GM23338 (cell line): Measurements from ENCODE around the gene STAT1. TPM values are rescaled to one million over a fixed set of nuclear protein-coding genes. Genes with fewer than 3 reads are reported as not detected.

Source experiments
- ATAC-seq: fragments of 200-7000 bp; cut with Tn5 transposase; 3 replicates; pipeline ENCODE4 v1.9.1; 2020
- DNase-seq: peaks from one replicate; pipeline ENCODE4 v3.0.0-alpha.2; 2015; ENCODE audit warnings: low spot score
- H2AFZ ChIP-seq: fragments of 200-600 bp; sonication (generic); 2 replicates; pipeline ENCODE4 v1.8.0; 2016; ENCODE audit warnings: antibody characterized with exemption, mild to moderate bottlenecking, moderate library complexity
- H3F3A ChIP-seq: fragments of 200-600 bp; sonication (generic); replicated peaks from 2 replicates; pipeline ENCODE4 v1.8.0; 2017; ENCODE audit warnings: antibody characterized with exemption, mixed run types, low read depth
- H3K27ac ChIP-seq: fragments of 200-600 bp; sonication (generic); 2 replicates; pipeline ENCODE4 v1.6.1; 2016; ENCODE audit warnings: low read depth
- H3K27me3 ChIP-seq: fragments of 200-600 bp; sonication (generic); 2 replicates; pipeline ENCODE4 v1.8.0; 2016; ENCODE audit warnings: mild to moderate bottlenecking, mixed run types, moderate library complexity; ENCODE audit not compliant: insufficient read depth
- H3K36me3 ChIP-seq: fragments of 200-600 bp; sonication (generic); 2 replicates; pipeline ENCODE4 v1.8.0; 2016; ENCODE audit warnings: mild to moderate bottlenecking; ENCODE audit not compliant: insufficient read depth
- H3K4me1 ChIP-seq: fragments of 200-600 bp; sonication (generic); 2 replicates; pipeline ENCODE4 v1.8.0; 2016; ENCODE audit warnings: mild to moderate bottlenecking, moderate library complexity; ENCODE audit not compliant: insufficient read depth
- H3K4me2 ChIP-seq: fragments of 200-600 bp; sonication (generic); 2 replicates; pipeline ENCODE4 v1.7.1; 2017; ENCODE audit warnings: mixed run types
- H3K4me3 ChIP-seq: fragments of 200-600 bp; sonication (generic); 2 replicates; pipeline ENCODE4 v1.6.1; 2016; ENCODE audit warnings: mixed run types
- H3K79me2 ChIP-seq: fragments of 200-600 bp; sonication (generic); replicated peaks from 2 replicates; pipeline ENCODE4 v1.8.0; 2017; ENCODE audit warnings: mild to moderate bottlenecking; ENCODE audit not compliant: insufficient read depth
- H3K9me2 ChIP-seq: fragments of 200-600 bp; sonication (generic); 2 replicates; pipeline ENCODE4 v1.8.0; 2017; ENCODE audit not compliant: insufficient read depth
- H4K20me1 ChIP-seq: fragments of 200-600 bp; sonication (generic); replicated peaks from 2 replicates; pipeline ENCODE4 v1.8.0; 2017; ENCODE audit warnings: mild to moderate bottlenecking; ENCODE audit not compliant: insufficient read depth
- H3K27ac Mint-ChIP-seq: 2 replicates; pipeline ENCODE4 v1.8.0; 2020; ENCODE audit warnings: inconsistent platforms, mild to moderate bottlenecking, moderate library complexity, mixed read lengths
- H3K27me3 Mint-ChIP-seq: 3 replicates; pipeline ENCODE4 v1.8.0; 2022; ENCODE audit warnings: low read depth, mild to moderate bottlenecking, moderate library complexity, mixed read lengths, inconsistent platforms; ENCODE audit not compliant: insufficient read depth, poor library complexity
- H3K36me3 Mint-ChIP-seq: 3 replicates; pipeline ENCODE4 v1.8.0; 2021; ENCODE audit warnings: low read depth, mild to moderate bottlenecking, inconsistent platforms, moderate library complexity, mixed read lengths
- H3K4me1 Mint-ChIP-seq: 3 replicates; pipeline ENCODE4 v1.8.0; 2020; ENCODE audit warnings: mild to moderate bottlenecking, inconsistent platforms, mixed read lengths
- H3K4me3 Mint-ChIP-seq: 3 replicates; pipeline ENCODE4 v1.8.0; 2021; ENCODE audit warnings: moderate library complexity, mild to moderate bottlenecking, inconsistent platforms, mixed read lengths
- H3K9me3 Mint-ChIP-seq: 3 replicates; pipeline ENCODE4 v1.8.0; 2020; ENCODE audit warnings: moderate library complexity, mild to moderate bottlenecking, inconsistent platforms, mixed read lengths
- CREB1 ChIP-seq: fragments of 250-450 bp; sonication (Bioruptor Pico); IDR thresholded peaks from 2 replicates; pipeline ENCODE4 v1.5.0; 2020; ENCODE audit warnings: low read depth, mild to moderate bottlenecking, moderate library complexity
- EZH2 ChIP-seq: fragments of 200-600 bp; sonication (generic); IDR thresholded peaks from one replicate; pipeline ENCODE4 v1.8.0; 2017; ENCODE audit warnings: antibody characterized with exemption, mild to moderate bottlenecking, low read depth; ENCODE audit not compliant: unreplicated experiment
- EZH2phosphoT487 ChIP-seq: fragments of 200-600 bp; sonication (generic); IDR thresholded peaks from one replicate; pipeline ENCODE4 v1.8.1; 2018; ENCODE audit warnings: antibody characterized with exemption; ENCODE audit not compliant: unreplicated experiment
- JUNB ChIP-seq: IDR thresholded peaks from one replicate; pipeline ENCODE4 v1.6.1; 2016; ENCODE audit warnings: antibody characterized with exemption; ENCODE audit not compliant: unreplicated experiment
- NANOG ChIP-seq: IDR thresholded peaks from 2 replicates; pipeline ENCODE4 v1.6.1; 2016; ENCODE audit warnings: antibody characterized with exemption, borderline replicate concordance
- POLR2AphosphoS5 ChIP-seq: IDR thresholded peaks from 2 replicates; pipeline ENCODE4 v1.6.1; 2016; ENCODE audit warnings: antibody characterized with exemption, low read depth
- ZNF114 ChIP-seq: fragments of 250-450 bp; sonication (Bioruptor Pico); IDR thresholded peaks from 2 replicates; pipeline ENCODE4 v1.5.0; 2020; ENCODE audit warnings: mild to moderate bottlenecking, moderate library complexity
- ZNF331 ChIP-seq: fragments of 250-450 bp; sonication (Bioruptor Pico); IDR thresholded peaks from 2 replicates; pipeline ENCODE4 v1.5.0; 2020; ENCODE audit warnings: low read depth, mild to moderate bottlenecking, moderate library complexity
- ZNF462 ChIP-seq: fragments of 250-450 bp; sonication (Bioruptor Pico); IDR thresholded peaks from 2 replicates; pipeline ENCODE4 v1.5.0; 2020; ENCODE audit warnings: mild to moderate bottlenecking, moderate library complexity
- polyA plus RNA-seq: library from polyadenylated mRNA; unstranded; fragments of >200 nt; fragmentation: Nextera tagmentation; extraction: Ambion mirVana; gene quantifications from 2 replicates; pipeline ENCODE4 v1.2.1, GENCODE V29; 2016
- total RNA-seq: library from RNA; depleted of rRNA; stranded (reverse); fragments of >200 nt; shearing (Covaris generic); gene quantifications from 2 replicates; pipeline ENCODE4 v1.2.3, GENCODE V29; 2014
- TF ChIP-seq, protein P1 (sequence below): IDR thresholded peaks from one replicate; pipeline ENCODE4 v1.6.1; 2018; ENCODE audit warnings: antibody characterized with exemption; ENCODE audit not compliant: unreplicated experiment

Gene STAT1
- total and polyA plus RNA-seq, 2 experiments from 2014 or later, result 15.1 to 47.4 TPM

GRCh38 chr2:190978389-190979053, 35.5 kb downstream of the STAT1 start:
- Mint-ChIP-seq H3K36me3 (peaks cover 89% of the 10 kb centered on the region), H3K4me3 (no peak overlapping the region), H3K27me3 (peaks cover 5% of the 10 kb centered on the region), H3K27ac (no peak overlapping the region), H3K4me1 (no peaks in the 10 kb centered on the region; the same call in 2 of the 3 replicates), H3K9me3 (no peaks in the 10 kb centered on the region; the same call in 2 of the 3 replicates)
- no peaks in the 10 kb centered on the region for H3K27me3 ChIP-seq
- DNase-seq (no peak), ATAC-seq (no peak)
- H2AFZ ChIP-seq, result no peak overlapping the region
- no peak overlapping the region for H3K4me2 ChIP-seq
- peaks cover 79% of the 10 kb centered on the region for H3K36me3 ChIP-seq
- no peak overlapping the region for H3K4me3 ChIP-seq
- no peaks in the 10 kb centered on the region for H3K4me1 ChIP-seq
- H3K79me2 ChIP-seq, result no peaks in the 10 kb centered on the region
- H3K27ac ChIP-seq, result no peak overlapping the region
- H4K20me1 ChIP-seq, result peaks cover 4% of the 10 kb centered on the region
- no peaks in the 10 kb centered on the region for H3F3A ChIP-seq
- H3K9me2 ChIP-seq, result no peaks in the 10 kb centered on the region
- TF ChIP-seq POLR2AphosphoS5 (no peak), ZNF331 (no peak), EZH2phosphoT487 (no peak), EZH2 (no peak)

DNA sequence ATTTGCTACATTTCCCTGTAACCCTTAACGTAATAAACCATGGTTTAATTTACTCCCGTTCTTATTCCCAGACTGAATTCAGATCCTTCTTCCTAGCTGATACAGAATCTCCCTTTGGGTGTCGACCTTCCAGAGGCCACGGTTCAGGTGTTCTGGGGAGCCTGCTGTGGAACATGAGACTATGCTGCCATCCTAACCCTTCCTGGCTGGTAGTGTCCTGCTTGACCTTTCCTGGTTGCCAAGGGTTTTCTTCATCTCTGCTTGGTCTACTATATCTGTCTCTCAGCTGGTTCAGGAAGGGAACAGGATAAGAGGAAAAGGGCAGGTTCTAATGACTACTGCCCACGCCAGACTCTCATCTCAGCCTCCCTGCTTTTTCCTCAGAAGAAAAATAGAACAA, 36.5 kb downstream of the STAT1 start:
- Histone ChIP-seq H3K9me2 (no peaks in the 10 kb centered on the region), H3F3A (no peaks in the 10 kb centered on the region), H3K4me3 (no peak overlapping the region), H3K36me3 (peaks cover 79% of the 10 kb centered on the region), H3K27me3 (no peaks in the 10 kb centered on the region), H3K27ac (no peak overlapping the region), H3K4me2 (no peak overlapping the region), H3K4me1 (no peaks in the 10 kb centered on the region), H3K79me2 (no peaks in the 10 kb centered on the region), H4K20me1 (peaks cover 4% of the 10 kb centered on the region), H2AFZ (no peak overlapping the region)
- Mint-ChIP-seq H3K27ac (no peak overlapping the region), H3K9me3 (no peaks in the 10 kb centered on the region; the same call in 2 of the 3 replicates), H3K27me3 (peaks cover 5% of the 10 kb centered on the region), H3K4me1 (no peaks in the 10 kb centered on the region; the same call in 2 of the 3 replicates), H3K36me3 (peaks cover 90% of the 10 kb centered on the region), H3K4me3 (no peak overlapping the region)
- ATAC-seq, result no peak
- no peak for DNase-seq
- TF ChIP-seq JUNB (no peak), EZH2 (no peak), ZNF462 (CRISPR knock-in tag) (no peak), NANOG (no peak), CREB1 (no peak), ZNF114 (CRISPR knock-in tag) (no peak), POLR2AphosphoS5 (no peak), ZNF331 (no peak)
- TF ChIP-seq, protein P1, sequence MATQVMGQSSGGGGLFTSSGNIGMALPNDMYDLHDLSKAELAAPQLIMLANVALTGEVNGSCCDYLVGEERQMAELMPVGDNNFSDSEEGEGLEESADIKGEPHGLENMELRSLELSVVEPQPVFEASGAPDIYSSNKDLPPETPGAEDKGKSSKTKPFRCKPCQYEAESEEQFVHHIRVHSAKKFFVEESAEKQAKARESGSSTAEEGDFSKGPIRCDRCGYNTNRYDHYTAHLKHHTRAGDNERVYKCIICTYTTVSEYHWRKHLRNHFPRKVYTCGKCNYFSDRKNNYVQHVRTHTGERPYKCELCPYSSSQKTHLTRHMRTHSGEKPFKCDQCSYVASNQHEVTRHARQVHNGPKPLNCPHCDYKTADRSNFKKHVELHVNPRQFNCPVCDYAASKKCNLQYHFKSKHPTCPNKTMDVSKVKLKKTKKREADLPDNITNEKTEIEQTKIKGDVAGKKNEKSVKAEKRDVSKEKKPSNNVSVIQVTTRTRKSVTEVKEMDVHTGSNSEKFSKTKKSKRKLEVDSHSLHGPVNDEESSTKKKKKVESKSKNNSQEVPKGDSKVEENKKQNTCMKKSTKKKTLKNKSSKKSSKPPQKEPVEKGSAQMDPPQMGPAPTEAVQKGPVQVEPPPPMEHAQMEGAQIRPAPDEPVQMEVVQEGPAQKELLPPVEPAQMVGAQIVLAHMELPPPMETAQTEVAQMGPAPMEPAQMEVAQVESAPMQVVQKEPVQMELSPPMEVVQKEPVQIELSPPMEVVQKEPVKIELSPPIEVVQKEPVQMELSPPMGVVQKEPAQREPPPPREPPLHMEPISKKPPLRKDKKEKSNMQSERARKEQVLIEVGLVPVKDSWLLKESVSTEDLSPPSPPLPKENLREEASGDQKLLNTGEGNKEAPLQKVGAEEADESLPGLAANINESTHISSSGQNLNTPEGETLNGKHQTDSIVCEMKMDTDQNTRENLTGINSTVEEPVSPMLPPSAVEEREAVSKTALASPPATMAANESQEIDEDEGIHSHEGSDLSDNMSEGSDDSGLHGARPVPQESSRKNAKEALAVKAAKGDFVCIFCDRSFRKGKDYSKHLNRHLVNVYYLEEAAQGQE, result no peak
